NCI-H1092 treated with DMSO at 0.1 percent for 48 hours (cell line): ENCODE results near the gene SIGMAR1.
"Not testable (repeated sequence)": the region's sequence is repeated elsewhere in the genome, so short reads cannot be mapped to it uniquely, and the experiment has no call there.

Source experiments
- DNase-seq: peaks from one replicate; lab custom pipeline; 2025; lab: John Stamatoyannopoulos, UW

The SIGMAR1 gene

DNA sequence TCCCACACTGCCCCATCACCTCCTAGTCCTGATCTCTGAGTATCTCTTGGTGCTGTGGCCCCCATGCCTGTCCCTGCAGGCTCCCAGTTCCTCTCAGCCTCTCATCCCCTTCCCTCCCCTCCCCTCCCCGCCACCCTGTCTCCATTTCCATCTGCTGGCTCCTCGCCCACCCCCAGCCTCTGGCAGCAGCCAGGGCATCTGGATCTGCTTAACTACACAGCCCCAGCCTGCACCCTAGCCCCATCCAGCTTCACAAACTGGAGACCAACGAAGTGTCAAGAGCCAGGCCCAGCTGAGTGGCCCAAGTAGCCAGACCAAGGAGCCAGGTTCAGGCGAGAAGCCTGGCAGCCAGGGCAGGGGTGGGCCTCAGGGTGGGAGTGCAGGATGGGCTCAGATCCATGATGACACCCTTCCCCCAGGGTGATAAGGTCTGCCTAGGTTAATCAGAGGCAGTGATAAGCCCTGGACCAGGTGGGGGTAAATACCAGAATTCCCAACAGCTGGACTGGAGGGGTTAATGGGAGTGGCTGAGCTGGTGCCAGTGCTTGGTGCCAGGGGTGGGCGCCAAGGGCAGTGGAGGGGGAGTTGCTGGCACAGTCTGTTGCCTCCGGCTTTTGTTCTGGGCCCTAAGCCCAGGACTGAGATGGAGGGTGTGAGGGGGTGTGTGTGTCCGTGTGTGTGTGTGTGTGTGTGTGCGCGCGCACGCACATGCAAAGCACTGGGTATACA, 16.9 kb upstream of the SIGMAR1 start:
- DNase-seq, result peak; percentile 96

DNA sequence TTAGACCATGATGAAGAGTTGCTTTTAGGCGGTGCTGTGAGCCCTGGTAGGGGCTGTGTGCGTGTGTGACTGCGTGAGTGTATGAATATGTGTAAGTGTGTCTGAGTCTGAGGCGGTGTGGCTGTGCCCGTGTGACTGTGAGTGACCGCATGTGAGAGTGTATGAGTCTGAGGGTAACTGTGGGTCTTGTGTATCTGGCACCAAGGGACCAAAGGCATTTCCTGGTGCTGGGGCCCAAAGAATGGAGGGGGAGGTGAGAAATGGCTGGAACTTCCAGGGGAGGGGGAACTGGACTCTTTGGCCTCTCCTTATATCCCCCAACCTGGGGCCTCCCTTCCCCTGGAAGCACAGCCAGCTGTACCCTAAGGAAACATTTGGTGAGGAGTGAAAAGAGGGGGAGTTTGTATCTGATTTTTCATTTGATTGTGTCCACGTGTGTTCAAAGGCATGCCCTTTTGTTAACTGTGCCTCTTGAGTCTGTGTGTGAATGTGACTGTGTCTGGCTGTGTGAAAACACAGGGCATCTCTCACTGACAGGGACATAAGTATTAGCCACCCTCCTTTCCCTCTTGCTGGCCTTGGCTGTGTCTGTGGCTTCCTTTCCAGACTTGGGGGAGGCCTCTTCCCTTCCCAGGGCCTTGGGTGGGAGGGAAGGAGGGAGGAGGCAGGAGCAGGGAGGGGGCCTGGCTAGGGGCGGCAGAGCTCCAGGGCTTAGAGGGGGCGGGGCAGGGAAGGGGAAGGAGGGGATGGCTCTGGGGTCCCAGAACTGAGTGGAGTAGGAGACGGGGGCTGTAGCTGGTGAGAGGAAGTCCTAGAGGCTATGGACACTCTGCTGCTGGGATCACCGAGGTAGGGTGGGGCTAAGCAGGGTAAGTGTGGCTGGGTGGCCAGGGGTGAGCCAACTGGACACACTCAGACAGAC, 15.8 kb upstream of the SIGMAR1 start:
- peak; percentile 38 for DNase-seq

DNA sequence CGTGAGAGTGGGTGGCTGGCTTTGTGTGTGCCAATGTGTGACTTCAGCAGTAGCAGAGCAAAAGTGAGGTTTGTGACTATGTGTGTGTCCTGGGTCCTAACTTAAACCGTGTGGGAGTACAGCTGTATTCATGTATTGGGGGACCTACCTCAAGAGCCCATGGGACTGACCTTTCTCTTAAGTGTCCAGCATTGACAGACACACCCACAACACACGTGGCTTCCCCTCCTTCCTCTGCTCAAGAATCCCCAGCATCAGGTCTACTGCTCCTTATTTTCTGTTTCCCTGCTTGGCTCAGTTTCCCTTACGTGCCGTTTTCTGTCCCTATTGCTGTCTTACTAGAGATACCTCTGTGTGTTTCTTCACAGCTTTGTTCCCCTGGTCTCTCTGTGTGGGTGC, 15.0 kb upstream of the SIGMAR1 start:
- DNase-seq, result no peak

DNA sequence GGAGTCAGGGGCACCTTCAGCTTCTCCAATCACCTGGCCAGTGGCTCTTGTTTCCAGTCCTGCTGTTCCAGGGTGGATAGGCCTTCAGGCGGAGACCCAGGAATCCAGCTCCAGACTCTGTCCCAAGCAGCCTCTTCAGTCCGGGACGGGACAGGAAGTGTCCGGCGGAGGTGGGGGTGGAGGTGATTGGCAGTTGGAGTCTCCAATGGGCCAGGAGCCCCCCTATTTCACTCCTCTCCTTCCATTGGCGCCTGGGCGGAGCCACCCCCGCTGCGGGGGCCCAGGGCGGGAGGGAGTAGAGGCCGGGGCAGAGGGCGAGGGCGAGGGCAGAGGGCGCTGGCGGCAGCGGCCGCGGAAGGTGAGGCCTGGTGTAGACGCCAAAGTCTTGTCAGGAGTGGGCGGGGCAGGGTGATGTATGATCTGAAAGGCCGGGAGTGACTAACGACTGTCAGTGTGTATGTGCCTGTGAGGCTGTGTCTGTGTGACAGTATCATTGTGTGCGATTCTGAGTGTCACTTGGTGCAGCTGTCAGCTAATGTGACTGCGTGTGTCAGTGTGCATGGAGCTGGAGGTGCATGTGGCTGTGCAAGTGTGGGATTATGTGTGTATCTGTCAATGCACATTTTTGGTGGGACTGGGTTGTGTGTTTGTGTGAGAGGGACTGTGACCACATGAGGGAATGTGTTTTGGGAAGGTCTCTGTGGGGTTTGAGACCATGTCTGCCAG, 14.5 kb upstream of the SIGMAR1 start, which contains the start of gene IL11RA:
IL11RA (plus strand) TSS at position 310 of the 726 bp plus-strand sequence. CDS start 3,033 bp downstream, outside the sequence.
- no peak for DNase-seq

DNA sequence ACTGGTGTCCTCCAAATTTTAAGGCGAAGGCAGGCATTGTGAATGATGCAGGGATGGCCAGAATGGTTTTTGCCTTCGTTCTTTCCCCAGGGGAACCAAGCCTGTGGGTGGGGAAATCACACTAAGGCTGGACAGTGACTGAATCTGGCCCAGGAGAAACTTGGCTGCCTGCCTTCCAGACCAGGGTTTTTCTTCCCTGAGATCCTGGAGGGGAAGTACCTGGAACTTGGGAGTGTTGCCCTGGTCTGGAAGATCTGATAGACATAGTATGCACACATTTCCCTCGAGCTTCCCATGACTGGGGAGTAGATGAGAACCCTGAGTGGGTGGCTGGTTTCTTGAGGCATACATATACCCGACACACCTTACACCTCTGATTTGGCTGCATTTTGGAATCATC, 13.7 kb upstream of the SIGMAR1 start:
- no peak for DNase-seq

DNA sequence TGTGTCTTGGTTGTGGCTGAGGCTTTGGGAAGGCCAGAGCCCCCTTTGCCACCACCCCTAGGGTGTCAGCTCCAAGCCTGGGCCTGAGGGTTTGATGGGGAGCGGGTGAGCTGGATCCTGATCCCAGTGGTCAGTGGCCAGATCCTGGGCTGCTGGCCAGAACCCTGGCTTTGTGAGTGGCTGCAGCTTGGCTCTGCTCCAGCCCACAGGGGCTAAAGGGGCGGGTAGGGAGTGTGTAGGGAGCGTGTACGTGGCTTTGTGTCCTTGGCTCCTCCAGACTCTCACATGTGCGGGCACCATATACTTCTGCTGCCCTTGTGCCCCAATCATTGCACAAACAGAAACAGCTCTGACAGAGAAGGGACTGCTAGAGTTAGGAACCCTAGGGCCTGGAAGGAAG, 13.2 kb upstream of the SIGMAR1 start:
- no peak for DNase-seq

DNA sequence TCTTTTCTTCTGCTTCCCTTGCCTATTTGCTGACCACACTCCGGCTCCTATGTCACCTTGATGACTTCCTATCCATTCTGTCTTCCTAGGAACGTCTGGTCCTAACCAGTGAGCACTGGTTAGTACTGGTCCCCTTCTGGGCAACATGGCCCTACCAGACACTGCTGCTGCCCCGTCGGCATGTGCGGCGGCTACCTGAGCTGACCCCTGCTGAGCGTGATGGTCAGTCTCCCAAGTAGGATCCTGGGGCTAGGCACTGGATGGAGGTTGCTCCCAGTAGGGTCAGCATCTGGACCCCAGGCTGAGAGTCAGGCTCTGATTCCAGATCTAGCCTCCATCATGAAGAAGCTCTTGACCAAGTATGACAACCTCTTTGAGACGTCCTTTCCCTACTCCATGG, 11.1 kb upstream of the SIGMAR1 start:
- DNase-seq, result no peak

DNA sequence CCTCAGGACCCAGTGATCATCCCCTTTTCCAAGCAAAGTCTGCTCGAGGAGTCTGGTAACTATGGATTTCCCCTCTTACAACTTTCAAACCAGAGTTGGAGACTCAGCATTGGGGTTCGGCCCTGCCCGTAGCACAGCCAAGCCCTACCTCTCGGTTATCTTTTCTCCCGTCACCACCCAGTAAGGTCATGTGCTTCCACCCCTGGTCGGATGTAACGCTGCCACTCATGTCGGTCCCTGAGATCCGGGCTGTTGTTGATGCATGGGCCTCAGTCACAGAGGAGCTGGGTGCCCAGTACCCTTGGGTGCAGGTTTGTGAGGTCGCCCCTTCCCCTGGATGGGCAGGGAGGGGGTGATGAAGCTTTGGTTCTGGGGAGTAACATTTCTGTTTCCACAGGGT, 10.1 kb upstream of the SIGMAR1 start:
- DNase-seq, result no peak

DNA sequence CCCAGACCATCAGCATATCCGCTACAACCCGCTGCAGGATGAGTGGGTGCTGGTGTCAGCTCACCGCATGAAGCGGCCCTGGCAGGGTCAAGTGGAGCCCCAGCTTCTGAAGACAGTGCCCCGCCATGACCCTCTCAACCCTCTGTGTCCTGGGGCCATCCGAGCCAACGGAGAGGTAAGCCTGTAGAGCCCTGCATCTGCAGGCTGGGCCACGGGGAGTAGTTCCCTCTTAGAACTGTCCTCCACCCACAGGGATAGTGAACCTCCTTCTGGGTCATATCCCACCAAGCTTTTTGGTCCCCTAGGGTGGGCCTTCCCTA, 9.5 kb upstream of the SIGMAR1 start:
- DNase-seq, result no peak

DNA sequence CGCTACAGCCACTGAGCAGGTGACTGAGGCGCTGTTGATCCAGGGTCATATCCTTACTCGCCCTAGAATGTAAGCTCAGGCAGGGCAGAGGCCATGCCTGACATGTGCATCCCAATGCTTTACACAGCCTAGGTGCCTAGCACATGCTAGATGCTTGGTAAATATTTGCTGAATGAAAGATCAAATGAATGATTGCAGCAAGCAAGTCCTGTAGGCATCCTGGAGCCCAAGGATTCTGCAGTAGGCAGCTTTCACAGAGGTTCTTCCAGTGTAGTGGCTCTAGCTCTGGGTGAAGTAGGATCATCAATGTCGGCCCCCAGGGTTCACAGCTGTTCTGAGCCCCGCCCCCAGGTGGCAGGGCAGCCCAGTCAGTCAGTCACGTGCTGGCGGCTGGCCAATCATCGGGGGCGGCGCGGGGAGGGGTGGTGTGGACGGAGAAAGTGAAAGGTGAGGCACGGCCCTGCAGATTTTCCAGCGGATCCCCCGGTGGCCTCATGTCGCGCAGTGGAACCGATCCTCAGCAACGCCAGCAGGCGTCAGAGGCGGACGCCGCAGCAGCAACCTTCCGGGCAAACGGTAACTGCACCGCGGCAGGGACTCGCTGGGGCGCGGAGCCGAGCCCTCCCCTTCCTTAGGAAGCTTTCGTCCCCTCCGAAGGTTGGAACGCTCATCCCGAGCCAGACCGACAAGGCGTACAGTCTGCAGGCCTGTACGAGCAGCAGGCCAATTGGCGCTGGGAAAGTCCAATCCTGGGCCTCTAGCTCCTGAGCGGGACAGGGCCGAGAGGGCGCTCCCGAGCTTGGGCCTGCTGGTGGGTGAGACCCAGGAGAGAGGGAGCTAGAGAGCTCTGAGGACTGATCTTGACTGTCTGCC, 8.9 kb upstream of the SIGMAR1 start, which contains the start of gene GALT:
GALT (plus strand) TSS at position 465 of the 873 bp plus-strand sequence; CDS start at position 495, 30 bp downstream.
- DNase-seq, result peak; percentile 93

DNA sequence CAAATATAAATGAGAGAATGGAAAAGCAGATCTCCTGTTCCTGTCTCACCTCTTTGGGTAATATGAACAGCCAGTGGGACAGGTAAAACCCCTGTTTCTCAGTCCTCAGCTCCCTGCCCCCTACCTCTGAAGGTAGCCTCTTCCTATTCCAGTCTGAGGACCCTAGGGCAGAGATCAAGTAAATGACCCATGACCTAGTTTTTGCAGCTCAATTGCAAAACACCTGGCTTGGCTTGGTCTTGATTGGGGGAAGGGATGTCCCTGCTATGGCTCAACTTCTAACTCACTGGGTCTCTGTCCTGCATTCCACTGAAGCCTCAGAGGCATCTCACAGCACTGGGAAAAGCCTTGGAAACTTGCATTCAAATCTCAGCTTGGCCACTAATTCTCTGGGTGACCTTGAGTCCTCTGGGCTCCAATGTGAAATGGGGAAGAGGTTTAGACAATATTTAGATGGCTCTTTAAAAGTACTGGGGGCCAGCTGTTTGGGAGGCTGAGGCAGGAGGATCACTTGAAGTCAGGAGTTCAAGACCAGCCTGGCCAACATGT, 7.3 kb upstream of the SIGMAR1 start:
- no peak for DNase-seq

DNA sequence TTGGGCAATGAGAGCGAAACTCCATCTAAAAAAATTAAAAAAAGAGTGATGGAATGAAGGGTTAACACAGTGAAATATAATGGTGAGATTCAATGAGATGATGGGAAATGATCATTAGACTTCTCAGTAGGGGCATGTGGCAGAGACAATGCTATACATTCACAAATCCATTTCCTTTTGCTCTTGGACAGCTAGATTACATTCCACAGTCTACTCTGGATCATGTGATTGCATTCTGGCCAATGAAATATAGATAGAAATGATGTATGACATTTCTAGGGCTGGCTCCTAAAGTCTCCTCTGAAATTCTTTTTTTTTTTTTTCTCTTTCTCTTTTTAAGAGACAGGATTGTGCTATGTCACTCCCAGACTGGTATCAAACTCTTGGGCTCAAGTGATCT, 5.1 kb upstream of the SIGMAR1 start:
- no peak for DNase-seq

DNA sequence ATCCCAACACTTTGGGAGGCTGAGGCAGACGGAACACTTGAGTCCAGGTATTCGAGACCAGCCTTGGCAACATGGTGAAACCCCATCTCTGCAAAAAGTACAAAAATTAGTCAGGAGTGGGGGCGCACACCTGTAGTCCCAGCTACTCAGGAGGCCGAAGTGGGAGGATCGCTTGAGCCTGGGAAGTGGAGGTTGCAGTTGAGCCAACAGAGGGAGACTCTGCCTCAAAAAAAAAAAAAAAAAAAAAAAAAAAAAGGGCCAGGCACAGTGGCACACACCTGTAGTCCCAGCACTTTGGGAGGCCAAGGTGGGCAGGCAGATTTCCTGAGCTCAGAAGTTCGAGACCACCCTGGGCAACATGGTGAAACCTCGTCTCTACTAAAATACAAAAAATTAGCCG, 1.7 kb upstream of the SIGMAR1 start:
- DNase-seq, result not testable (repeated sequence)

DNA sequence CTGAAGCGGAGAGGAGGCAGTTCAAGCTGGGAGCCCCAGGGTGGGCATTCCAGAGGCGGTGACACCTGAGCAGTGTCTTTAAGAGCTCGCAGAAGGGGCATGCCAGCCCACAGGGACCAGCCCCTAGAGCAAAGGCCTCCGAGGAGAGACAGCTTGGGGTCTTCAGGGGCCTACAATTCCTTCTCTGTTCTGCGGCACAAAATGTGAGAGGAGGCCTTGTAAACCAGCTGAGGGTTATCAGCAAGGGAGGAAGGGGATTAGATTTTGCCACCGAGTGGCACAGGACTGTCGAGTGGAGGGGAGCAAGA, 505 bp upstream of the SIGMAR1 start:
- no peak for DNase-seq

DNA sequence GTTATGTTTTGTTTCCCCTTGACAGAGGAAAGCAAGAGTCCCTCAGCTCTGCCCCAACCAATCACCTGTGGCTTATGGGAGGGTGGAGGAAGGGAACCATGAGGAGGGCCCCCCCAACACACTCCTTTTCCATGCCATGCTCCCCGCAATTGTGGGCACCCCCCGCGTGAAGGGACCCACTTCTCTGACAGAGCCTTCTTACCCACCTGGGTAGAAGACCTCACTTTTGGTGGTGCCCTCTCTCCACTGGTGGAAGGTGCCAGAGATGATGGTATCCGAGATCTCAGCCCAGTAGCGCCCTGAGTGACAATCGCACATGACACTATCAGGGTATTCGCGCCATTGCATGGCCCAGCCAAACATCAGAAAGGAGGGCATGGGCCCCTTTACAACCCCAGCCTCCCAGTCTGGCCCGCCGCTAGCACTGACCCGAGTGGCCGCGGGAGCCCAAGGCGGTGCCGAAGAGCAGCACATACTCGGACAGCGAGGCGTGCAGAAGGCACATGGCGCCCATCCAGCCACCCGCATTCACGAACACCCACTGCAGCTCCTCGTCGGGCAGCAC, 714 bp downstream of the SIGMAR1 start:
- DNase-seq, result no peak

DNA sequence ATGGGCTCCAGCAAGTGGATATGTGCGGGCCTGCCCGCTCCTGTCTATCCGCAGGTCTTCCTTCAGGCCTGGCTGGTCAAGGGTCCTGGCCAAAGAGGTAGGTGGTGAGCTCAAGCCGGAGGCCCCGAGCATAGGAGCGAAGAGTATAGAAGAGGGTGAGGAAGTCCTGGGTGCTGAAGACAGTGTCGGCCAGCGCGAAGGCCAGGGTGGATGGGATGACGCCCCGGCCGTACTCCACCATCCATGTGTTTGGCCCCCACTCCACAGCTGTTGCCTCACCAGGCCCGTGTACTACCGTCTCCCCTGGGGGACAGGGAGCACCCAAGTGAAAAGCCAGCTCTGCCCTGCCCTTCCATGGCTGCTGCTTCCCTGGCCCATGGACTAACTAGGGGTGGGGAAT, 2.0 kb downstream of the SIGMAR1 start:
- DNase-seq, result no peak

DNA sequence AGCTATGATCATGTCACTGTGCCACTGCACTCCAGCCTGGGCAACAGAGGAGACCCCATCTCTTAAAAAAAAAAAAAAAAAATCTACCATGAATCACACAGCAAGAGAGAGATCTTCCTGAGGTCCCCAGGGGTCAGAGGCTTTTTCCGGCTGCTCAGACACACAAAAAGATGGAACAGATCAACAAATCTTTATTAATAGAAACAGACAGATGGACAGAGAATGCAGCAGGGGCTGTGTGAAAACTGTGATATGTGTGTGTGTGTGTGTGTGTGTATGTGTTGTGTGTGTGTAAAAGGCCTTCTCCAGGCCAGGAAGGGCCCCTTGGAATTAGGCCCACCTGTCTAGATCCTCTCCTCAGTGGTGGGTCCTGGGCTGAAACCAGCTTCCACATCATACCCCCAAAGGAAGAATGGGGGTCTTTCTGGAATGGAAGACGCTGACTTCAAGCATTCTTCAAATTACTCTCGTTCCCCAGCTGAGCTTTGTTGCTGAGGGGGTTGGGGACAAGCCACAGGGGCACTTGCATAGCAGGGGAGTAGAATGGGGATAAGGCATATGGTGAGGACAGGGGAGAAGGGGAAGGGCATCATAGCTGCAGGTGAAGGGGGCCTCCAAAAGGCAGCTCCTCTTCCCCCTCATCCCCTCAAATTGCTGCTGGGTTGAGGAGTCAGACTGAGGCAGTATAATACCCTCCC, 2.9 kb downstream of the SIGMAR1 start:
- DNase-seq, result no peak

DNA sequence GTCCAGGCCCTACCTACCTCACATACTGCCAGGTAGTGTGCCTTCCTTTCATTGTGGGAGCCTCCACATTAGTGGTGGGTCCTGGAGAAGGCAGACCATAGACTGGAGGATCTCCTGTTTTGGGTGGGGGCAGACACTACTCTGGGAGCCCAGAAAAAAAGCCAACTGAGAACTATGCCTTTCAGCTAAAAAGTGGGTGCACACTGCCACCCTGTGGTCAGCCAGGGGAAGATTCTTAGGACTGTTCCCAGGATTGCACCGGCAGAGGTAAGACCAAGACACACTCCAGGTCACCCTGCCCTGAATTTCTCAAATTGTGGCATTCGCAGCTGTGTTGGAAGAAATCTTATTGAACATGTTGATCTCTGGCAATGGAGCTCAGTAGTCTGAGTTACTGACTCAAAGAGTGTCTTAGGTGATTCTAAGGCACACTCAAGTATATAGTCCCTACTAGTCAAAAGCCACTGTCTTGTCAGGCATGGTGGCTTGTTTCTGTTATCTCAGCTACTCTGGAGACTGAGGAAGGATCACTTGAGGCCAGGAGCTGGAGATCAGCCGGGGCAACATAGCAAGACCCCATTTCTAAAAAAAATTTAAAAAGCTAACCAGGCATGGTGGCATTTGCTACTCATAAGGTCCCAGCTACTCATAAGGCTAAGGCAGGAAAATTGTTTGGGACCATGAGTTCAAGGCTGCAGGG, 3.6 kb downstream of the SIGMAR1 start:
- peak; percentile 69 for DNase-seq

DNA sequence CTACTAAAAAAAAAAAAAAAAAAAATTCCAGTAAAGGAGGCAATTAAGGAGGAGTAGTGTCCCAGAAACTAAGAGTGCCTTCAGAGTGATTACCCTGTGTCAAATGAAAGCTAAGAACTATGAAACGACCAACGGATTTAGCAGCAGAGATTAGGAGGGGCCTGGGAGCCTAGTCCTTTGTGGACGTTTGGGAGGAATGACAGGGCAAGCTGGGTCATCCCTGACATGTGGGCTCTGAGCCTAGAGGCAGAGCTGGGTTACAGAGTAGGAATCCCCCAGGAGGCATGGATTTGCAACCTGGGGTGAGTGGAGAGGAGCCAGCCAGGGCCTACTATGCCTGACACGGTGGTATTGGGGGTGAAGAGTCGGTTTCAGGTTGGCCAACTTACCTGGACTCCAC, 4.4 kb downstream of the SIGMAR1 start:
- DNase-seq, result no peak
